Upper lobe of right lung (tissue), 1 donor: ENCODE measurements around the gene ANKRD27. TPM values are rescaled to one million over a fixed set of nuclear protein-coding genes. Genes with fewer than 3 reads are reported as not detected.

Source experiments
- ATAC-seq: fragments of 200-7000 bp; cut with Tn5 transposase; one replicate; pipeline ENCODE4 v1.9.1; 2020; ENCODE audit warnings: mild to moderate bottlenecking, moderate library complexity
- DNase-seq: peaks from one replicate; pipeline ENCODE4 v3.0.0-alpha.2; 2020
- H3K27ac ChIP-seq: fragments of 200-600 bp; one replicate; pipeline ENCODE4 v1.8.0; 2022
- H3K27me3 ChIP-seq: fragments of 200-600 bp; one replicate; pipeline ENCODE4 v1.8.0; 2022; ENCODE audit warnings: mild to moderate bottlenecking
- H3K36me3 ChIP-seq: fragments of 200-600 bp; one replicate; pipeline ENCODE4 v1.8.0; 2022
- H3K4me1 ChIP-seq: fragments of 200-600 bp; one replicate; pipeline ENCODE4 v1.8.0; 2022
- H3K4me3 ChIP-seq: fragments of 200-600 bp; one replicate; pipeline ENCODE4 v1.8.0; 2022; ENCODE audit warnings: mild to moderate bottlenecking
- H3K9me3 ChIP-seq: fragments of 200-600 bp; one replicate; pipeline ENCODE4 v1.8.0; 2022
- CTCF ChIP-seq: fragments of 200-600 bp; IDR thresholded peaks from one replicate; pipeline ENCODE4 v1.8.0; 2022; ENCODE audit warnings: antibody characterized with exemption
- intact Hi-C: fragments of 100-400 bp; cut with DNase I; formaldehyde crosslinking; loops from one replicate; pipeline ENCODE4 v1.11.0; 2022
- total RNA-seq: library from RNA; stranded (reverse); fragmentation: NEBNext Ultra II Directional; extraction: Animal tissue kit (Norgen Biotek cat#: 25700); gene quantifications from one replicate; pipeline ENCODE4 v1.2.1, GENCODE V29; 2021
- donor health status: DM: no; HTN: yes; CAD: no; lungs with severe emphysema.

The ANKRD27 gene
- total RNA-seq, 1 donor from 2014 or later, result 35.6 TPM

- Histone ChIP-seq H3K9me3 (no peaks in the 10 kb centered on the region), H3K4me3 (no peak overlapping the region), H3K36me3 (no peaks in the 10 kb centered on the region), H3K27me3 (no peaks in the 10 kb centered on the region), H3K27ac (no peak overlapping the region), H3K4me1 (no peaks in the 10 kb centered on the region)
- no peak for TF ChIP-seq CTCF
- ATAC-seq (no peak), DNase-seq (no peak)
- intact Hi-C loops, result no loop called here
Measured at GRCh38 chr19:32555786-32556185, 119.2 kb downstream of the ANKRD27 start.

DNA sequence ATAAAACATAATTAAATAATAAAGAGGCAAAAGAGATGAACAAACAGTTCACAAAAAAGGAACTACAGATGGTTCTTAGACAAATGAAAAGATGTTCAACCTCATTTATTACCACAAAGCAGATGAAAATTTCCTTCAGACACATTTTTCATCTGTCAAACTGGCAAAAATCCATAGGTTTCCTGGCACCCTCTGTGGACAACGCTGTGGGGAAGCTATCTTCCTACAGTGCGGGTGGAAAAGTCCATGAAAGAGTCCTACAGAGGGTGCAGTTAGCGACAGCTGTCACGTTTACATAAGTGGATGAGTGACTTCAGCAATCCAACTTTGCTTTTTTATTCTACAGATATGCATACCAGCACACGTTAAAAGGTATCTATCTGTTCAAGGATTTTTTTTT, 124.3 kb downstream of the ANKRD27 start:
- intact Hi-C loops, result no loop called here
- TF ChIP-seq CTCF, result no peak
- ATAC-seq (no peak), DNase-seq (no peak)
- H3K27me3 ChIP-seq, result no peaks in the 10 kb centered on the region
- no peaks in the 10 kb centered on the region for H3K9me3 ChIP-seq
- no peaks in the 10 kb centered on the region for H3K4me1 ChIP-seq
- no peaks in the 10 kb centered on the region for H3K36me3 ChIP-seq
- no peak overlapping the region for H3K4me3 ChIP-seq
- no peak overlapping the region for H3K27ac ChIP-seq

Other genes with a start within 250 kb of the ANKRD27 start
- 57.7 TPM for gene PDCD5, start 94.0 kb downstream of the ANKRD27 start, total RNA-seq
- 2.0 TPM for gene RGS9BP, start 668 bp upstream of the ANKRD27 start, total RNA-seq
- gene NUDT19, start 16.6 kb upstream of the ANKRD27 start, total RNA-seq, result 14.2 TPM
- gene TDRD12, start 44.6 kb upstream of the ANKRD27 start, total RNA-seq, result not detected
- gene SLC7A9, start 194.6 kb upstream of the ANKRD27 start, total RNA-seq, result 0.46 TPM